ENCODE results near the gene NTHL1.

The NTHL1 gene

DNA sequence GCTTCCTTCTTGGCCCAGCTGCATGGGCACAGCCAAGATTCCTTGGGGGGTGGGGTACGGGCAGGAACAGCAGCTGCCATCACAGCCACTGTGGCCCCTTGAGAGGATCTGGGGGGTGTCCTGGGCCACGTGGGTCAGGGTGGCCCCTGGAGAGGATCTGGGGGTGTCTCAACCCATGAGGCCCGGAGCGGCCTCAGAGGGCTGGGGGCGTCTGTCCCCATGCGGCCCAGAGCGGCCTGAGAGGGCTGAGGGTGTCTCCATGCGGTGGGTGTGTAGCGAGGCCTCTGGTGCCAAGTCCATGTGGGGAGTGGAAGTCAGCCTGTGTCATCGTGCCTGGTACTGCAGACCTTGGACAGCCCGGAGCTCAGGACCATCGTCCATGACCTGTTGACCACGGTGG lies 13.9 kb upstream of the NTHL1 start:
- TF ChIP-seq ZBTB7A (IDR thresholded peaks at IDR 0.05; ENCODE audit: low read depth) (no peak), TCF12 (IDR thresholded peaks at IDR 0.05; ENCODE audit: low read depth) (no peak), FOXM1 (IDR thresholded peaks at IDR 0.05; ENCODE audit: borderline replicate concordance, low read depth) (no peak), EP300 (IDR thresholded peaks at IDR 0.05; ENCODE audit: borderline replicate concordance) (no peak)

DNA sequence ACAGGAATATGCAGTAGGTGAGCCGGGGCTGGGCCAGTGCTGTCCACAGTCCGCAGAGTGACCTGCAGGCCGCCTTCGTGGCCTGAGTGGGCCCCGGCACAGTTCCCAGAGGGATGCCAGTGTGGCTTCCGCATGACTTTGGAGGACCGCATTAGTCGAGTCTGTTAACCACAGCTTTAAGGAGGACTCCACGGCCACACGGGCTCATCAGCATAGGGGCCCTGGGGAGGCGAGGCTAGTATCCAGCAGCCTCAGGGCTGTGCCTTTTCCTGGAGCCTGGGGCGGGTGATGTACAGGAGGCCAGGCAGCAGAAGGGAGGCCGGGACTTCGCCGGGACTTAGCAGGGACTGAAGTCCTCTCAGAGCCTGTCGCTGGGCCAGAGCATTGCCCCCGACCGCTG lies 13.4 kb upstream of the NTHL1 start:
- TF ChIP-seq TEAD4 (IDR thresholded peaks at IDR 0.05) (no peak), RAD21 (IDR thresholded peaks at IDR 0.05; ENCODE audit: low read depth) (no peak), MAX (IDR thresholded peaks at IDR 0.05) (no peak), CREB1 (IDR thresholded peaks at IDR 0.05; ENCODE audit: low read depth) (no peak), EGR1 (IDR thresholded peaks at IDR 0.05) (no peak), NFIC (IDR thresholded peaks at IDR 0.05) (no peak), FOXM1 (IDR thresholded peaks at IDR 0.05; ENCODE audit: borderline replicate concordance, low read depth) (no peak), CEBPB (IDR thresholded peaks at IDR 0.05) (no peak), EP300 (IDR thresholded peaks at IDR 0.05; ENCODE audit: borderline replicate concordance) (no peak), ZBTB7A (IDR thresholded peaks at IDR 0.05; ENCODE audit: low read depth) (no peak), TCF12 (IDR thresholded peaks at IDR 0.05; ENCODE audit: low read depth) (no peak), TAF1 (IDR thresholded peaks at IDR 0.05; ENCODE audit: low read depth) (no peak), YY1 (IDR thresholded peaks at IDR 0.05; ENCODE audit: low read depth) (no peak)
- TF ChIP-seq, protein P1, sequence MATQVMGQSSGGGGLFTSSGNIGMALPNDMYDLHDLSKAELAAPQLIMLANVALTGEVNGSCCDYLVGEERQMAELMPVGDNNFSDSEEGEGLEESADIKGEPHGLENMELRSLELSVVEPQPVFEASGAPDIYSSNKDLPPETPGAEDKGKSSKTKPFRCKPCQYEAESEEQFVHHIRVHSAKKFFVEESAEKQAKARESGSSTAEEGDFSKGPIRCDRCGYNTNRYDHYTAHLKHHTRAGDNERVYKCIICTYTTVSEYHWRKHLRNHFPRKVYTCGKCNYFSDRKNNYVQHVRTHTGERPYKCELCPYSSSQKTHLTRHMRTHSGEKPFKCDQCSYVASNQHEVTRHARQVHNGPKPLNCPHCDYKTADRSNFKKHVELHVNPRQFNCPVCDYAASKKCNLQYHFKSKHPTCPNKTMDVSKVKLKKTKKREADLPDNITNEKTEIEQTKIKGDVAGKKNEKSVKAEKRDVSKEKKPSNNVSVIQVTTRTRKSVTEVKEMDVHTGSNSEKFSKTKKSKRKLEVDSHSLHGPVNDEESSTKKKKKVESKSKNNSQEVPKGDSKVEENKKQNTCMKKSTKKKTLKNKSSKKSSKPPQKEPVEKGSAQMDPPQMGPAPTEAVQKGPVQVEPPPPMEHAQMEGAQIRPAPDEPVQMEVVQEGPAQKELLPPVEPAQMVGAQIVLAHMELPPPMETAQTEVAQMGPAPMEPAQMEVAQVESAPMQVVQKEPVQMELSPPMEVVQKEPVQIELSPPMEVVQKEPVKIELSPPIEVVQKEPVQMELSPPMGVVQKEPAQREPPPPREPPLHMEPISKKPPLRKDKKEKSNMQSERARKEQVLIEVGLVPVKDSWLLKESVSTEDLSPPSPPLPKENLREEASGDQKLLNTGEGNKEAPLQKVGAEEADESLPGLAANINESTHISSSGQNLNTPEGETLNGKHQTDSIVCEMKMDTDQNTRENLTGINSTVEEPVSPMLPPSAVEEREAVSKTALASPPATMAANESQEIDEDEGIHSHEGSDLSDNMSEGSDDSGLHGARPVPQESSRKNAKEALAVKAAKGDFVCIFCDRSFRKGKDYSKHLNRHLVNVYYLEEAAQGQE (IDR thresholded peaks at IDR 0.05; ENCODE audit: low read depth), result no peak

DNA sequence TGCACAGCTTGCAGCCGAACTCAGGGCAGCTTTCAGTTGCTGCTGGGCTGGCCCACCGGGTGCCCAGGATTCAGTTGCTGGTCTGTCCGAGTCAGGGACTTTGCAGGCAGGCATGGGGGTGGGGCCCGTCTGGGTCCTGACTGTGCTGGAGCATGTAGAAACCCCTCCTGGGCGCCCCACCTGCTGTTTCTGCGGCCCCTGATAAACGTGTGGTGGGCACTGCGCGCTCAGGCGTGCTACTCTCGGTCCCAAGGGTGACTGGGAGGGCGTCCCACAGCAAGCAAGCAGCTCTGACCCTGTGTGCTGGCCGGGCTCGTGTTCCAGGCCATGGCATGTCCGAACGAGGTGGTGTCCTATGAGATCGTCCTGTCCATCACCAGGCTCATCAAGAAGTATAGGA lies 12.7 kb upstream of the NTHL1 start:
- TF ChIP-seq MAX (IDR thresholded peaks at IDR 0.05) (no peak), EP300 (IDR thresholded peaks at IDR 0.05; ENCODE audit: borderline replicate concordance) (no peak), ZBTB7A (IDR thresholded peaks at IDR 0.05; ENCODE audit: low read depth) (no peak), CEBPB (IDR thresholded peaks at IDR 0.05) (no peak), TCF12 (IDR thresholded peaks at IDR 0.05; ENCODE audit: low read depth) (no peak), TAF1 (IDR thresholded peaks at IDR 0.05; ENCODE audit: low read depth) (no peak), EGR1 (IDR thresholded peaks at IDR 0.05) (no peak), YY1 (IDR thresholded peaks at IDR 0.05; ENCODE audit: low read depth) (no peak), CREB1 (IDR thresholded peaks at IDR 0.05; ENCODE audit: low read depth) (no peak), RAD21 (IDR thresholded peaks at IDR 0.05; ENCODE audit: low read depth) (no peak), TEAD4 (IDR thresholded peaks at IDR 0.05) (no peak), NFIC (IDR thresholded peaks at IDR 0.05) (no peak), FOXM1 (IDR thresholded peaks at IDR 0.05; ENCODE audit: borderline replicate concordance, low read depth) (no peak)
- TF ChIP-seq, protein P1 (IDR thresholded peaks at IDR 0.05; ENCODE audit: low read depth), result no peak
- TF ChIP-seq, protein P2, sequence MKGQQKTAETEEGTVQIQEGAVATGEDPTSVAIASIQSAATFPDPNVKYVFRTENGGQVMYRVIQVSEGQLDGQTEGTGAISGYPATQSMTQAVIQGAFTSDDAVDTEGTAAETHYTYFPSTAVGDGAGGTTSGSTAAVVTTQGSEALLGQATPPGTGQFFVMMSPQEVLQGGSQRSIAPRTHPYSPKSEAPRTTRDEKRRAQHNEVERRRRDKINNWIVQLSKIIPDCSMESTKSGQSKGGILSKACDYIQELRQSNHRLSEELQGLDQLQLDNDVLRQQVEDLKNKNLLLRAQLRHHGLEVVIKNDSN (IDR thresholded peaks at IDR 0.05), result no peak

DNA sequence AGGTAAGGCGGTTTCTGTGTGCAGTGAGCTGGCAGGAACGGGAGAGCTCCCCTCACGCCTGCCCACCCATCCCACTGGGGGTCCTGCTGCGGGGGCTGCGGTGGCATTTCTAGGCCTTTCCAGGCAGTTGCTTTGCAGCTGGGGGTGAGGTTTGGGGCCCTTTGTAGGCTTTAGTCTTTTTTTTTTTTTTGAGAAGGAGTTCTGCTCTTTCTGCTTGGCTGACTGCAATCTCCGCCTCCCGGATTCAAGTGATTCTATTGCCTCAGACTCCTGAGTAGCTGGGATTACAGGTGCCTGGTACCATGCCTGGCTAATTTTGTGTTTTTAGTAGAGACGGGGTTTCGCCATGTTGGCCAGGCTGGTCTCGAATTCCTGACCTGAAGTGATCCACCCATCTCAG lies 11.2 kb upstream of the NTHL1 start:
- TF ChIP-seq CEBPB (IDR thresholded peaks at IDR 0.05), result peak; percentile 88
- 0 out of 2 replicates have a peak, but pooled peaks have one; percentile 9 for TF ChIP-seq YY1 (IDR thresholded peaks at IDR 0.05; ENCODE audit: low read depth)
- peak; percentile 43; the same call in 1 of the 2 replicates for TF ChIP-seq EP300 (IDR thresholded peaks at IDR 0.05; ENCODE audit: borderline replicate concordance)
- no peak for TF ChIP-seq FOXM1 (IDR thresholded peaks at IDR 0.05; ENCODE audit: borderline replicate concordance, low read depth)
- TF ChIP-seq EGR1 (IDR thresholded peaks at IDR 0.05), result peak; percentile 42; the same call in 1 of the 2 replicates
- peak; percentile 46; the same call in 1 of the 2 replicates for TF ChIP-seq TCF12 (IDR thresholded peaks at IDR 0.05; ENCODE audit: low read depth)
- TF ChIP-seq ZBTB7A (IDR thresholded peaks at IDR 0.05; ENCODE audit: low read depth), result no peak; the same call in 1 of the 2 replicates

DNA sequence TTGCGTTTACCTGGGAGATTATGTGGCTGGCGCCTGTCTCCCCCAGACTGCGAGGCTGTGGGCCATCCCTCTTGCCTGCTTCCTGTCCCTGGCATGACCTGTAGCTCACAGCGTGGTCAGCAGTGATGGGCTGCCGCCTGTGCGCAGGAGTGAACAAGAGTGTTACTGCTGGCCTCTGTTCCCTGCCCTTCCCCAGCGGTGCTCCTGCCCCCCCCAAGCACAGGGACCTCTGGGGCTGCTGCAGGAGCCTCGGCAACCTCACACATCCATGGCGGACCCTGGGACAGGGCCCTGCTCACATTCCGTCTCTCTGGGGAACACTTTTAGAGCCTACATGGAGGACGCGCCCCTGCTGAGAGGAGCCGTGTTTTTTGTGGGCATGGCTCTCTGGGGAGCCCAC lies 10.8 kb upstream of the NTHL1 start:
- no peak for TF ChIP-seq TAF1 (IDR thresholded peaks at IDR 0.05; ENCODE audit: low read depth)
- no peak for TF ChIP-seq NFIC (IDR thresholded peaks at IDR 0.05)
- no peak for TF ChIP-seq CREB1 (IDR thresholded peaks at IDR 0.05; ENCODE audit: low read depth)
- no peak for TF ChIP-seq TCF12 (IDR thresholded peaks at IDR 0.05; ENCODE audit: low read depth)
- TF ChIP-seq, protein P2 (IDR thresholded peaks at IDR 0.05), result no peak
- TF ChIP-seq, protein P1 (IDR thresholded peaks at IDR 0.05; ENCODE audit: low read depth), result no peak

All from Ishikawa (cell line).